ENCODE results near the gene AIRE. TPM values are rescaled to one million over a fixed set of nuclear protein-coding genes. Genes with fewer than 3 reads are reported as not detected.
"Not testable (repeated sequence)": the region's sequence is repeated elsewhere in the genome, so short reads cannot be mapped to it uniquely, and the experiment has no call there.

AIRE gene
- total RNA-seq, 2 experiments from 2014 or later = 0.27 to 0.30 TPM

- CTCF ChIA-PET = no interaction called here
- POLR2A ChIA-PET = no interaction called here
- no peak for DNase-seq
- Mint-ChIP-seq H3K27me3 (peaks cover 13% of the 10 kb centered on the region), H3K27ac (no peak overlapping the region), H3K4me3 (no peak overlapping the region), H3K4me1 (no peaks in the 10 kb centered on the region), H3K36me3 (ENCODE audit: low read depth) (no peaks in the 10 kb centered on the region), H3K9me3 (no peaks in the 10 kb centered on the region)
Observed at GRCh38 chr21:44279354-44280260, 6.1 kb upstream of the AIRE start.

- DNase-seq = no peak
- Mint-ChIP-seq H3K27me3 (peaks cover 5% of the 10 kb centered on the region), H3K4me1 (no peaks in the 10 kb centered on the region), H3K27ac (no peak overlapping the region), H3K36me3 (ENCODE audit: low read depth) (no peaks in the 10 kb centered on the region), H3K4me3 (no peak overlapping the region), H3K9me3 (no peaks in the 10 kb centered on the region)
- CTCF ChIA-PET = no interaction called here
- POLR2A ChIA-PET = no interaction called here
Observed at GRCh38 chr21:44281801-44282200, 3.9 kb upstream of the AIRE start.

- Mint-ChIP-seq H3K27ac (no peak overlapping the region), H3K36me3 (ENCODE audit: low read depth) (no peaks in the 10 kb centered on the region), H3K9me3 (no peaks in the 10 kb centered on the region), H3K4me3 (no peak overlapping the region), H3K27me3 (peaks cover 2% of the 10 kb centered on the region), H3K4me1 (no peaks in the 10 kb centered on the region)
- CTCF ChIA-PET = no interaction called here
- POLR2A ChIA-PET = no interaction called here
- DNase-seq = no peak
Observed at GRCh38 chr21:44282370-44282769, 3.3 kb upstream of the AIRE start.

GRCh38 chr21:44283211-44283785 lies 2.4 kb upstream of the AIRE start:
- CTCF ChIA-PET; H3K4me3 Mint-ChIP-seq; H3K4me1 Mint-ChIP-seq; H3K27me3 Mint-ChIP-seq; DNase-seq; POLR2A ChIA-PET; H3K27ac Mint-ChIP-seq; H3K9me3 Mint-ChIP-seq; H3K36me3 Mint-ChIP-seq (ENCODE audit: low read depth): not testable (repeated sequence)

GRCh38 chr21:44283948-44284347 lies 1.7 kb upstream of the AIRE start:
- no peaks in the 10 kb centered on the region for H3K36me3 Mint-ChIP-seq (ENCODE audit: low read depth)
- H3K27ac Mint-ChIP-seq = no peak overlapping the region
- H3K27me3 Mint-ChIP-seq = no peaks in the 10 kb centered on the region
- no peaks in the 10 kb centered on the region for H3K9me3 Mint-ChIP-seq
- ChIA-PET POLR2A (no interaction called here), CTCF (interaction anchor here (1.3 kb wide), 1 partner anchor 14 kb away, joined by 6 read pairs; no protein-coding TSS in a partner anchor)
- no peak overlapping the region for H3K4me3 Mint-ChIP-seq
- DNase-seq = no peak
- H3K4me1 Mint-ChIP-seq = peaks cover 3% of the 10 kb centered on the region

- CTCF ChIA-PET = no interaction called here
- H3K27ac Mint-ChIP-seq = no peak overlapping the region
Observed at GRCh38 chr21:44286086-44286715, 525 bp downstream of the AIRE start.

GRCh38 chr21:44286716-44287632 lies 1.3 kb downstream of the AIRE start:
- H3K27me3 Mint-ChIP-seq = no peaks in the 10 kb centered on the region
- ChIA-PET POLR2A (no interaction called here), CTCF (interaction anchor here (1.2 kb wide), 1 partner anchor 11 kb away, joined by 4 read pairs; no protein-coding TSS in a partner anchor)
- no peak overlapping the region for H3K4me3 Mint-ChIP-seq
- peaks cover 3% of the 10 kb centered on the region for H3K4me1 Mint-ChIP-seq
- DNase-seq = no peak
- H3K36me3 Mint-ChIP-seq (ENCODE audit: low read depth) = no peaks in the 10 kb centered on the region
- no peaks in the 10 kb centered on the region for H3K9me3 Mint-ChIP-seq
- H3K27ac Mint-ChIP-seq = no peak overlapping the region

More at GRCh38 chr21:44286086-44286715, 525 bp downstream of the AIRE start:
- H3K4me1 Mint-ChIP-seq = peaks cover 3% of the 10 kb centered on the region
- H3K27me3 Mint-ChIP-seq = no peaks in the 10 kb centered on the region
- H3K36me3 Mint-ChIP-seq (ENCODE audit: low read depth) = no peaks in the 10 kb centered on the region
- H3K9me3 Mint-ChIP-seq = no peaks in the 10 kb centered on the region
- POLR2A ChIA-PET = no interaction called here
- DNase-seq = no peak
- no peak overlapping the region for H3K4me3 Mint-ChIP-seq

- Mint-ChIP-seq H3K9me3 (no peaks in the 10 kb centered on the region), H3K27ac (no peak overlapping the region), H3K4me1 (peaks cover 9% of the 10 kb centered on the region), H3K27me3 (no peaks in the 10 kb centered on the region), H3K4me3 (no peak overlapping the region), H3K36me3 (ENCODE audit: low read depth) (no peaks in the 10 kb centered on the region)
- POLR2A ChIA-PET = no interaction called here
- CTCF ChIA-PET = interaction anchor here (1.2 kb wide), 1 partner anchor 9 kb away, joined by 4 read pairs; no protein-coding TSS in a partner anchor
- DNase-seq = no peak
Observed at GRCh38 chr21:44288251-44289110, 2.8 kb downstream of the AIRE start.

- Mint-ChIP-seq H3K27me3 (no peaks in the 10 kb centered on the region), H3K36me3 (ENCODE audit: low read depth) (no peaks in the 10 kb centered on the region), H3K4me3 (no peak overlapping the region), H3K27ac (no peak overlapping the region), H3K4me1 (peaks cover 14% of the 10 kb centered on the region), H3K9me3 (no peaks in the 10 kb centered on the region)
- DNase-seq = no peak
- ChIA-PET POLR2A (no interaction called here), CTCF (no interaction called here)
Observed at GRCh38 chr21:44289381-44290010, 3.8 kb downstream of the AIRE start.

GRCh38 chr21:44290327-44291077 lies 4.8 kb downstream of the AIRE start:
- POLR2A ChIA-PET = no interaction called here
- CTCF ChIA-PET = no interaction called here
- Mint-ChIP-seq H3K4me3 (no peak overlapping the region), H3K36me3 (ENCODE audit: low read depth) (no peaks in the 10 kb centered on the region), H3K27ac (no peak overlapping the region), H3K27me3 (no peaks in the 10 kb centered on the region), H3K9me3 (no peaks in the 10 kb centered on the region), H3K4me1 (peaks cover 21% of the 10 kb centered on the region)
- no peak for DNase-seq

Data from activated CD4-positive, alpha-beta T cell treated with anti-CD3 and anti-CD28 coated beads, Interleukin-2, amount 10 ng/mL, durations not matched to agents 7 days and 5 days (primary cell).